Dermis blood vessel endothelial cell (primary cell): ENCODE data around the gene APOE. TPM values are rescaled to one million over a fixed set of nuclear protein-coding genes. Genes with fewer than 3 reads are reported as not detected.
"Not testable (repeated sequence)": the region's sequence is repeated elsewhere in the genome, so short reads cannot be mapped to it uniquely, and the experiment has no call there.

Experiments
- DNase-seq: peaks from one replicate; pipeline ENCODE4 v3.0.0; 2010
- total RNA-seq: library from RNA; depleted of rRNA; stranded (reverse); fragments of >200 nt; gene quantifications from 2 replicates; pipeline ENCODE4 v1.2.3, GENCODE V29; 2014

The APOE gene
- total RNA-seq, 1 donor from 2014 or later = 7.8 TPM

GRCh38 chr19:44912854-44913253, 7.3 kb downstream of the APOE start:
- no peak for DNase-seq

- DNase-seq = not testable (repeated sequence)
Observed at GRCh38 chr19:44913512-44914432, 8.2 kb downstream of the APOE start.

GRCh38 chr19:44914433-44915206, 9.0 kb downstream of the APOE start, which contains the start of gene APOC1:
TSS of gene APOC1 (plus strand) at chr19:44914608. CDS start at chr19:44914892, 284 bp downstream.
- DNase-seq = peak; percentile 86

GRCh38 chr19:44924243-44924725, 18.7 kb downstream of the APOE start:
- DNase-seq = no peak

GRCh38 chr19:44925114-44925891, 19.7 kb downstream of the APOE start:
- DNase-seq = no peak

- DNase-seq = not testable (repeated sequence)
Observed at GRCh38 chr19:44926245-44927077, 20.9 kb downstream of the APOE start.

DNA sequence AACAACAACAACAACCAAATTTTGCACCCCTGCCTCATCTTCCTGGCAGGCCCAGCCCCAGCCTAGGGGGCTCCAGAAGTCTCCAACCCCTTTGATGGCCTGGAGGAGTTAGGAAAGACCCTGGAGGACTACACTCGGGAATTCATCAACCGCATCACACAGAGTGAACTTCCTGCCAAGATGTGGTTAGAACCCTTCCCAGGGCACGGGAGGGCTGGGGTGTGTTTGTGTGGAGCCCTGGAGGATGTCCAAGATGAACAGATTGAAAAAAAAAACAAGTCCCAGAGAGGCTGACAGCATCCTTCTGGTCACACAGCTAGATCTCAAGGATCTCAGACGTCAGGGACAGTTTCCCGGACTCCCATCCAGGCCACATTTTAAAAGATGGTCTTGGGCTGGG, 22.1 kb downstream of the APOE start:
- DNase-seq = no peak

- no peak for DNase-seq
Observed at GRCh38 chr19:44930088-44930487, 24.5 kb downstream of the APOE start.

GRCh38 chr19:44931541-44931940, 25.9 kb downstream of the APOE start:
- DNase-seq = no peak

GRCh38 chr19:44939668-44940067, 34.1 kb downstream of the APOE start:
- DNase-seq = no peak

- DNase-seq = no peak
Observed at GRCh38 chr19:44942067-44942571, 36.5 kb downstream of the APOE start, which contains the start of gene APOC4. TSS of gene APOC4 (plus strand) at chr19:44942237. CDS start at chr19:44942278, 41 bp downstream.

DNA sequence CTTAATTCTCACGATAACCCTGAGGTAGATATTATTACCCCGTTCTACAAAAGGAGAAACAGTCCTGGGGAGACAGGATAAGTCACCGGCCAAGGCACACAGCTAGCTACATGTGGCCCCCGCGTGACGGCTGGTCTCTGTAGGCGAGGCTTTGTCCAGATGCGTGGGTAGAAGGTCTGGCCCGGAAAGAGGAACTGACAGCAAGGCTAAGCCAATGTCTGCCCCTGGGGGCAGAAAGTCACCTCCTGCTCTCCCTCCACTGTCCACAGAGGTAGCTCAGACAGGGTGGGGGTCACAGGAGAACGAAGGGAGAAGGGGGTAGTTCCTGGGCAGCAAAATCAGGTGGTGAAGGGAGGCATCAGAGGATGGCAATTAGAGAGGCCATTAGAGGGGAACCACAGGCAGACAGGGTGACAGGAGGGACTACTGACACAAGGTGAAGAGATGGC, 38.2 kb downstream of the APOE start:
- DNase-seq = no peak

- DNase-seq = no peak
Observed at GRCh38 chr19:44947041-44947581, 41.5 kb downstream of the APOE start.

DNA sequence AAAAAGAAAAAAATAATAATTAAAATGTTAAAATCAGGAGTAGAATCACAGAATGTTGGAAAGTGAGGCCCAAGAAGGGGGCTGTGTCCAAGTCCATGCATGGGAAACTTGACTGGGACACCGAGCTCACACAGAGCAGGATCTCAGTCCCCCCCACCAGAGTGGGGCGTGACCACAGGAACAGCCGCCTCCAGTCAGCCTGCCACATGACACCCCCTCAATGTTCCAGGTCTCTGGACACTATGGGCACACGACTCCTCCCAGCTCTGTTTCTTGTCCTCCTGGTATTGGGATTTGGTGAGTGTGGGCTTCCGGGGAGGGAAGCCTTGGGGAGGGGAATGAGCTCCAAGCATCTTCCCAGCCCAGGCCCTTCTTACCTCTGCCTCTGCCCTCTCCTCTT, 42.6 kb downstream of the APOE start:
- DNase-seq = no peak

DNA sequence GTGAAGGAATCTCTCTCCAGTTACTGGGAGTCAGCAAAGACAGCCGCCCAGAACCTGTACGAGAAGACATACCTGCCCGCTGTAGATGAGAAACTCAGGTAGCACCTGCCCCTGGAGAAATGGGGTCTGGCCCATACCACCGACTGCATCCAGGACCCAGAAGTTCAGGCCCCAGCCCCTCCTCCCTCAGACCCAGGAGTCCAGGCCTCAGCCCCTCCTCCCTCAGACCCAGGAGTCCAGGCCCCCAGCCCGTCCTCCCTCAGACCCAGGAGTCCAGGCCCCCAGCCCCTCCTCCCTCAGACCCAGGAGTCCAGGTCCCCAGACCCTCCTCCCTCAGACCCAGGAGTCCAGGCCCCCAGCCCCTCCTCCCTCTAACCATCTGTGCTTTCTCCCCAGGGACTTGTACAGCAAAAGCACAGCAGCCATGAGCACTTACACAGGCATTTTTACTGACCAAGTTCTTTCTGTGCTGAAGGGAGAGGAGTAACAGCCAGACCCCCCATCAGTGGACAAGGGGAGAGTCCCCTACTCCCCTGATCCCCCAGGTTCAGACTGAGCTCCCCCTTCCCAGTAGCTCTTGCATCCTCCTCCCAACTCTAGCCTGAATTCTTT, 43.3 kb downstream of the APOE start:
- DNase-seq = no peak

DNA sequence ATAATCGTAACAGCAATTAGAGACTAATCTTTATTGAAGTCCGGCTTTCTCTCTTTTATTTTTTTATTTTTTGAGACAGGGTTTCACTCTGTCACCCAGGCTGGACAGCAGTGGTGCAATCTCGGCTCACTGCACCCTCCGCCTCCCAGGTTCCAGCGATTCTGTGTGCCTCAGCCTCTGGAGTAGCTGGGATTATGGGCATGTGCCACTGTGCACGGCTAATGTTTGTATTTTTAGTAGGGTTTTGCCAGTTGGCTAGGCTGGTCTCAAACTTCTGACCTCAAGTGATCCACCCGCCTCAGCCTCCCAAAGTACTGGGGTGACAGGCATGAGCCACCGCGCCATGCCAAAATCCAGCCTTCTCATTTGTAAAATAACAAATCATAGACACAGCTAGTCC, 44.0 kb downstream of the APOE start:
- DNase-seq = no peak

DNA sequence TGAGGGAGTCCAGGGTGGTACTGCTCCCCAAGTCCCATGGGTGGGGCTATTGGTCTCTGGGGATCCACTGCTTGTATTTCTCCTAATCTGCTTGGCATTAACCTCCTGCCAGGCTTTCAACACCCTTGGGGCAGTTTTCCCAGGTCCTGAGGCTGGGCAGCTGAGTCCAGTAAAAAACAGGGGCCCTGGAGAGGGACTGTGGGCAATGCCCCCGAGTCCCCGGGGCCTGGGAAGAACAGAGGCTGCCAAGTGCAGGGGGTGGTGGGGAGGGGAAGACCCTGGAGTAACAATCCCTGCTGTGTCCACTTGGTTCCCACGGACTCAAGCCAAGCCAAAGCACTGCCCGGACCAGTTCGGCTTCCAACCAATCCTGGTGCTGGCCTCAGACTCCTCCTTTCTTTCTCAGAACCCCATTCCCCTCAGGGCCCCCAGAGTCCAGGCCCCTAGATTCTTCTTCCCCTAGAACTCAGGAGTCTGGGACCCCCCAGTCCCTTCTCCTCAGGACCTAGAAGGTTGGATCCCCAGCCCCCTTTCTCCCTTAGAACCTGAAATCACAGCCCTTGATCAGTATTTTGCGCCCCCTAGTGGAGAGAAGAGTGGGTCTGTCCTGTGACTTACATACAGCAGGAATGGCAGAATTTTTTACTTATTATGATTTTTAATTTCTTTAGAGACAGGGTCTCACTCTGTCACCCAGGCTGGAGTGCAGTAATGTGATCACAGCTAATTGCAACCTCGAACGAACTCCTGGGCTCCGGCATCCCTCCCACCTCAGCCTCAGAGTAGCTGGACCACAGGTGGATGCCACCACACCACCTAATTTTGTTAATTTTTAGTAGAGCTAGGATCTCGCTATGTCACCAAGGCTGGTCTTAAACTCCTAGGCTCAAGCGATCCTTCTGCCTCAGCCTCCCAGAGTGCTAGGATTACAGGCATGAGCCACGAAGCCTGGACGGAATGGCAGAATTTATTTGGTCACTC, 45.9 kb downstream of the APOE start:
- peak; percentile 90 for DNase-seq

GRCh38 chr19:44954278-44954648, 48.7 kb downstream of the APOE start:
- DNase-seq = no peak
